ENCODE data around the gene LANCL3.
"Not testable (repeated sequence)": the region's sequence is repeated elsewhere in the genome, so short reads cannot be mapped to it uniquely, and the experiment has no call there.

Gene LANCL3
- 1.7 to 1.8 reads per million in 2 donors for total RNA-seq

DNA sequence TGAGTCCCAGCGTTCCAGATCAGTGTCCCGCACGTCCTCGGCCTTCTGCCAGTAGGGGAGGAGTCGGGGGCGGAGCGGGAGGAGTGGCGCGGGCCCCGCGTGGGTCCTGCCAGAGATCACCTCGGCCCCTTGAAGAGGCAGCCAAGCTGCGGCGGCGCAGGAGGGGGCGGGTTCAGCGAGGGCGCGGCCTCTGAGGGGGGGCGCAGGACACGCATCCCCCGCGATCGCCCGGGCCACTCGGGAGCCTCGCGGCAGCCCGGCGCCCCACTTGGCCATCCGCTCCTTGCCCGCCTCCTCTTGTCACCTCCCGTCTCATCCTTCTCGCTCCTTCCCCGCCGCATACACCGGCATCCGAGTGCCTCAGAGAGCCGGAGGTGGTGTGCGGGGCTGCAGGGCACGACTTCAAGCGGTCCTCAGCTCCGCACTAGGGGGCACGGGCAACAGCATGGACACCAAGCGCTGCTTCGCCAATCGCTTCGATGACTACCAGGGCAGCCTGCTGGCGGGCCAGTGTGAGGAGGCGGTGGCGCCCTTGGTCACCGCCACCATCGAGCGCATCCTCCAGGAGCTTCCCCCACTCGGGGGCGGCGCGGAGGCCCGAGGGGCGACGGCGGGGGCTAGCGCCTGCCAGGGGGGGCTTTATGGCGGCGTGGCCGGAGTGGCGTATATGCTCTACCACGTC is at the start of gene LANCL3:
TSS of gene LANCL3 (plus strand) at position 236 of the 682 bp plus-strand sequence. CDS start at position 446, 210 bp downstream.
- DNase-seq: peak; percentile 21

GRCh38 chrX:37523673-37524072 is 47.8 kb upstream of the LANCL3 start:
- not testable (repeated sequence) for DNase-seq

GRCh38 chrX:37541991-37542390 is 29.5 kb upstream of the LANCL3 start:
- no peak for DNase-seq

- no peak for DNase-seq
Measured at GRCh38 chrX:37542791-37543190, 28.7 kb upstream of the LANCL3 start.

DNA sequence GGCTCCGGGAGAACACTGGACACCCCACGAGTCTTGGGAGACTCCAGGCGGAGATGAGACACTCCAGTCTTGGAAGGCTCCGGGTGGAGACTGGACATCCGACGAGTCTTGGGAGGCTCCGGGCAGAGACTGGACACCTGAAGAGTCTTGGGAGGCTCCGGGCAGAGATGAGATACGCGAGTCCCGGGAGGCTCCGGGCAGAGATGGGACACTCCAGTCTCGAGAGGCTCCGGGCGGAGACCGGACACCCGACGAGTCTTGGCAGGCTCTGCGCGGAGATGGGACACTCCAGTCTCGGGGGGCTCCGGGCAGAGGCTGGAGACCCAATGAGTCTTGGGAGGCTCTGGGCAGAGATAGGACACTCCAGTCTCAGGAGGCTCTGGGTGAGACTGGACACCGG is 28.1 kb upstream of the LANCL3 start:
- DNase-seq: no peak

GRCh38 chrX:37544531-37544930 is 26.9 kb upstream of the LANCL3 start:
- DNase-seq: not testable (repeated sequence)

DNA sequence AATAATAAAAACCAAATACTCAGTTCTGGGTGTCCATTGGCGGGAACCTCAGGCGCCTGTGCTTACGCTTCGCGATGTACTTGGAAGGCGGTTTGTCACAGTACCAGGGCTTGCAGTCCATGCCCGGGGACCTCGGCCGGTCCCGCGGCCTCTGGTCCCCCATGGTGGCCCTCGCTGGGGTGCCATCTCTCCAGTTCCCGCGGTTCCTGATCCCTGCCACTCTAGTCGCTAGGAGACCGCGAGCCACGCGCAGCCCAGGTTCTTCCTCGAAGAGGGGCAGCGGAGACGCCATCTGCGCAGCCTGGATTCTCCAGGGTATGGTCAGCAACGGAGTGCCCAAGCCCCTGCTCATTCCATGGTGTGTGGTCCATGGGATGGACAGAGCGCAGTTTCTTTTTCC is 26.4 kb upstream of the LANCL3 start:
- DNase-seq: no peak

DNA sequence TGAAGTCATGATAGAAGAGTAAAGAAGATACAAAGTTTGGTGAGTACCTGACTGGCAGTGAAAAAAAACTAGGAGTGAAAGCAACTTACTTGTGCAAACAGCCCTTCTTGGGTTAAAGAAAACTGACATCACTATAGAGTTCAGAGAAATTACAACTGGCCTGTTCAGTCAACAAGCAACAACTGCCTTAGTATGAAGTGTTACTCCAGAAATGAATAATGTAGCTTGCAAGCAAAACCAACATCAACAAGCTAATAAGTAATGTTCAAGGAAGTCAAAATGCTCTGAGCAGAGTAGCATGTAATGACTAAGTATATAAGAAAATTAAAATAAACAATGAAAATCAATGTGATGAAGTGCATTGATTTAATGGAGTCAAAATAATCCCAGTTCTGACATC is 21.8 kb upstream of the LANCL3 start:
- not testable (repeated sequence) for DNase-seq

- no peak for DNase-seq
Measured at GRCh38 chrX:37553476-37553875, 18.0 kb upstream of the LANCL3 start.

DNA sequence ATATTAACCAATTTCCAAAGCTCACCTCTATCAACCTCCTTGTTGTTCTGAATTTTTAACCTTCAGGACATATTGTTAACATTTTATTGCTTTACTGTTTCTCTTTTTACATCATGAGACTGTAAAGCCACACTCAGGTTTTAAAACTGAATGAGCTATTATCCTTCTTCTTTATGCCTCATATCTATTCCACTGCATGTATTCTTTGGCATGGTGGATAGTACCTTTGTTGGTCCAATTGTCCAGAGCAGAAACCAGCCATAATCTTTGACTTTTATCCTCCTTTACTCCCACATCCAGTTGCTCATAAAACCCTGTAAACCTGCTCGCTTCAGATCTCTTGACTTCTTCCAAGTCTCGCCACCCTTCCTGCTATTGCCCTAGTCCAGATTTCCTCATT is 6.2 kb upstream of the LANCL3 start:
- DNase-seq: not testable (repeated sequence)

DNA sequence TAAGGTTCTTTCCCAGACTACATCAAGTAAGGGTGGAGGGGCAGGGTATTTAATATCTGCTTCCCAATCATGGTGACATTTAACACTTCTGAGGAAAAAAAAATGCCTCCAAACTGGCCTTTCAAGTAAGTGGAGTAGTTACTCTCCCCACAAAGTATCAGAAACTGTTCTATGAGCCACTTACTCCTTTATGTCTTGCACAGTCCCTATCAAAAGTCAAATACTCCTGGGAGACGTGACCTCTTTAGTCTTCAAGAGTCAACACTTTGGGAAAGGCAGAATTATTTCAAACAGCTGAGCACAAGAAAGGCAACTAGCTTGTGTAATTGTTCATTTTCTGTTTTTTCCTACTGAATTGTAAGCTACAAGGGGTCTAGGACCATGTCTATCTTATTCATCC is 1.1 kb upstream of the LANCL3 start:
- not testable (repeated sequence) for DNase-seq

DNA sequence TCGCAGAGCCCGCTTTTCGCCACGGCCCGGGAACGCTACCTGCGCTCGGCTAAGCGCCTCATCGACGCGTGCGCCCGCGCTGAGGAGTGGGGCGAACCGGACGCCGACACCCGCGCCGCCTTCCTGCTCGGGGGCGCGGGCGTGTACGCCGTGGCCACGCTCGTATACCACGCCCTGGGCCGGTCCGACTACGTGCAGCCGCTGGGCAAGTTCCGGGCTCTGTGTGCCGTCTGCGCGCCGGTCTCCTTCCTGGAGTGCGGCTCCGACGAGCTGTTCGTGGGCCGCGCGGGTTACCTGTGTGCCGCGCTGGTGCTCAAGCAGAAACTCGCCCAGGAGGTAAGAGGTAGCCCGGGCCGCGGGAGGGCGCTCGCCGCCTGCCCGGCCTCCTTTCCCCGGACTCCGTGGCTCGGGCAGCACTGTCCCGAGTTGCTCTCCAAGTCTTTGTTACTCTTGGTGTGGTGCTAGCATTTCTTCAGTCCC is 687 bp downstream of the LANCL3 start:
- peak; percentile 15 for DNase-seq

- DNase-seq: not testable (repeated sequence)
Measured at GRCh38 chrX:37573121-37573520, 1.7 kb downstream of the LANCL3 start.

GRCh38 chrX:37578045-37578444 is 6.6 kb downstream of the LANCL3 start:
- DNase-seq: no peak

- DNase-seq: no peak
Measured at GRCh38 chrX:37580080-37580479, 8.6 kb downstream of the LANCL3 start.

DNA sequence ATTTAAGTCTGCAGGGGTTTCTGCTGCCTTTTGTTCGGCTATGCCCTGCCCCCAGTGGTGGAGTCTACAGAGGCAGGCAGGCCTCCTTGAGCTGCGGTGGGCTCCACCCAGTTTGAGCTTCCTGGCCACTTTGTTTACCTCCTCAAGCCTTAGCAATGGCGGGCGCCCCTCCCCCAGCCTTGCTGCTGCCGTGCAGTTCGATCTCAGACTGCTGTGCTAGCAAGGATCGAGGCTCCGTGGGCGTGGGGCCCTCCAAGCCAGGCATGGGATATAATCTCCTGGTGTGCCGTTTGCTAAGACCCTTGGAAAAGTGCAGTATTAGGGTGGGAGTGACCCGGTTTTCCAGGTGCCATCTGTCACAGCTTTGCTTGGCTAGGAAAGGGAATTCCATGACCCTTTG is 15.9 kb downstream of the LANCL3 start:
- not testable (repeated sequence) for DNase-seq

DNA sequence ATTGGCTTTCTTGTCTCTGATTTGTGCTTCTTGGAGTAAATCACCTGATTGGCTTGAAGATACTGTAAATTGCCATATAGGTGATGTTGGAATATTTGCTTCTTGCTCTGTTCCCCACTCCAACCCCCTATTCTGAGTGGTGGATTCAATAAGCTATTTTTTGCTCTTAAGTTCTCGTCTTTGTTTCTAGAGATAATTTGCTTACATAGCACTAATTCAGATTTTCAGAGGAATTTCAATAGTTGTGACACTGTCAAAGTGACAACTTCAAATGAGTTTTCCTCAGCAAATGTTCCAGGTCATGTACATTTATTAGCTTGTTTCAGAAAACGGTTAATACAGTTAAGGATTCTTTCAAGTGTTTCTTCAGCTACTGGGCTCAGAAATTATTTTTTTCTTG is 18.6 kb downstream of the LANCL3 start:
- DNase-seq: no peak

DNA sequence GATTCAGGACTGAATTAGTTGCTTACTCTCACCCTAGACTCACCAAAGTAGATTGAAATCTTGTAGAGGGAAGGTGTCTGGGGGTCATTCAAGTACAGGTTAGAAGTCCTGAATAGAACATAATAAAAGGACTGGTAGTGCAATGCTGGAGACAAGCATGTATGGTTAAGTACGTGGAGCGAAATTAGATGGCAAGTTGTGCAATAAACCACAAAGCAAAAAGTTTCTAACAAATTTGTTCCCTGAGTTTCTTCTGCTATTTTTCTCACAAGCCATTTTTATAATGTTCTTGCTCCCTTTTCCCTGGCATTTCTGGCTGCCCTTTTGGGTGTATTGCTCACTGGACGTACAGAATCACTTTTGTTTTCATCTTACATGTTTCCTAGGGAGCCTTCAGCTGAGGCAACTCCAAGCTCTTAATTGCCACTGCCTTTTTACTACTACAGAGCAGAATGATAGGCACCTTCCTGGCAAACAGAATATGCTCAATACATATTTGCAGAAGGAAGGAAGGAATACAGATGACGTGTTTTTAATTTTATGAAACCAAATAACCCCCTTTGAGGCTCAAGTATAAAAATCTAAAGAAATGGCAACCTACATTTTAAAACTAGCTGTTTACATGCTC is 23.4 kb downstream of the LANCL3 start:
- DNase-seq: no peak

GRCh38 chrX:37599729-37600128 is 28.3 kb downstream of the LANCL3 start:
- no peak for DNase-seq

- no peak for DNase-seq
Measured at GRCh38 chrX:37603938-37604409, 32.5 kb downstream of the LANCL3 start.

GRCh38 chrX:37607243-37607642 is 35.8 kb downstream of the LANCL3 start:
- no peak for DNase-seq

- no peak for DNase-seq
Measured at GRCh38 chrX:37608156-37608555, 36.7 kb downstream of the LANCL3 start.

GRCh38 chrX:37609727-37610126 is 38.3 kb downstream of the LANCL3 start:
- DNase-seq: no peak

DNA sequence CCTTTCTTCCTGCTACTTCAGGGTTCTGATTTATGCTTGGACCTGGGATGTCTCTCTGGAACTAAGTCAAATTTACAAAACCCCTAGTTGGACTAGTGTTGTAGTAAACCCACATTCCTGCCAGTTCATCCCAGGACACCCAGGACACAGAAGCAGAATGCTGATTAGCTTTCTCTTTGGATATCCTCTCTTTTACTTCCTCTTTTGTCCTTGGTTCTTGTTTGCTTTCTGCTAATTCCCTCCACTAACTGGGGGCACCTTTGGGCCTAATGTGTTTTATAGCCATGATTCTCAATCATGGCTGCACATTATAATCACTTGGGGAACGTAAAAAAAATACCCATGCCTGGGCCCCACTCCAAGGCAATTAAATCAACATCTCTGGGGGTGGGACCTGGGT is 42.5 kb downstream of the LANCL3 start:
- no peak for DNase-seq
